GM12872 (cell line): ENCODE measurements around the gene VPS13D.

Source experiments
- TF ChIP-seq, protein P1 (sequence below): IDR thresholded peaks from 3 replicates; pipeline ENCODE4 v1.5.1; 2011; ENCODE audit warnings: low read depth, mild to moderate bottlenecking, low read length, moderate library complexity; ENCODE audit not compliant: insufficient read depth

Gene VPS13D

DNA sequence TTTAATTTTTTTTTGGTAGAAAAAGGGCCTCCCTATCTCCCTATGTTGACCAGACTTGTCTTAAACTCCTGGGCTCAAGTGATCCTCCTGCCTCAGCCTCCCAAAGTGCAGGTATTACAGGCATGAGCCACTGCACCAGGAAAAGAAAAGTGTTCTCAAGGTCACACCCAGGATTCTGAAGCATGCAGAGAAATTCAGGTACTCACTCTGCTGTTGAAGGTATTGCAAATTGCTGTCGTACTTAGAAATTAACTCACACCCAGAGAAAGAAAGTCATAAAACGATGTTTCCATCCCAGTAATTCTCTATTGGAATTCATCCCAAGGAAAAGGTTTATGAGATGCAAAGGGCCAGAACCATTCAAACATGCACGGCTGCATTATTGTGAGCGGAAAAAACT is 314.5 kb downstream of the VPS13D start:
- TF ChIP-seq, protein P1, sequence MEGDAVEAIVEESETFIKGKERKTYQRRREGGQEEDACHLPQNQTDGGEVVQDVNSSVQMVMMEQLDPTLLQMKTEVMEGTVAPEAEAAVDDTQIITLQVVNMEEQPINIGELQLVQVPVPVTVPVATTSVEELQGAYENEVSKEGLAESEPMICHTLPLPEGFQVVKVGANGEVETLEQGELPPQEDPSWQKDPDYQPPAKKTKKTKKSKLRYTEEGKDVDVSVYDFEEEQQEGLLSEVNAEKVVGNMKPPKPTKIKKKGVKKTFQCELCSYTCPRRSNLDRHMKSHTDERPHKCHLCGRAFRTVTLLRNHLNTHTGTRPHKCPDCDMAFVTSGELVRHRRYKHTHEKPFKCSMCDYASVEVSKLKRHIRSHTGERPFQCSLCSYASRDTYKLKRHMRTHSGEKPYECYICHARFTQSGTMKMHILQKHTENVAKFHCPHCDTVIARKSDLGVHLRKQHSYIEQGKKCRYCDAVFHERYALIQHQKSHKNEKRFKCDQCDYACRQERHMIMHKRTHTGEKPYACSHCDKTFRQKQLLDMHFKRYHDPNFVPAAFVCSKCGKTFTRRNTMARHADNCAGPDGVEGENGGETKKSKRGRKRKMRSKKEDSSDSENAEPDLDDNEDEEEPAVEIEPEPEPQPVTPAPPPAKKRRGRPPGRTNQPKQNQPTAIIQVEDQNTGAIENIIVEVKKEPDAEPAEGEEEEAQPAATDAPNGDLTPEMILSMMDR, result no peak

DNA sequence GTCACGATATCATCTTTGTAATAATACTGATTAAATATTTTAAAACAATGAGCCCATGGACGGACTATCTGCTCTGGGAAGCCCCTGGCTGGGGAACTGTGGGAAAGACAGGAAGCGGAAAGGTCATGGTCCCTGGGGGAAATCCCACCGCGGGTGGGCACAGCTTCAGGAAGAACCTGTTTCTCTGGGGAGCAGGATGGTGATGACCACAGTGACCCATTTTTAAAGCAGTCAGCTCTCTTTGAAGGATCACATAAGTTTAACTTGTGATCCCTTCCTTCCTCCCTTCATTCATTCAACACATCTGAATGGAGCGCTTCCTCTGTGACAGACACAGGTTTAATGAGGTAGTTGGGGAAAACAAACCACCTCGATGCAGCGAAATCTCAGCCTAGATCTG is 315.2 kb downstream of the VPS13D start:
- TF ChIP-seq, protein P1, result no peak

DNA sequence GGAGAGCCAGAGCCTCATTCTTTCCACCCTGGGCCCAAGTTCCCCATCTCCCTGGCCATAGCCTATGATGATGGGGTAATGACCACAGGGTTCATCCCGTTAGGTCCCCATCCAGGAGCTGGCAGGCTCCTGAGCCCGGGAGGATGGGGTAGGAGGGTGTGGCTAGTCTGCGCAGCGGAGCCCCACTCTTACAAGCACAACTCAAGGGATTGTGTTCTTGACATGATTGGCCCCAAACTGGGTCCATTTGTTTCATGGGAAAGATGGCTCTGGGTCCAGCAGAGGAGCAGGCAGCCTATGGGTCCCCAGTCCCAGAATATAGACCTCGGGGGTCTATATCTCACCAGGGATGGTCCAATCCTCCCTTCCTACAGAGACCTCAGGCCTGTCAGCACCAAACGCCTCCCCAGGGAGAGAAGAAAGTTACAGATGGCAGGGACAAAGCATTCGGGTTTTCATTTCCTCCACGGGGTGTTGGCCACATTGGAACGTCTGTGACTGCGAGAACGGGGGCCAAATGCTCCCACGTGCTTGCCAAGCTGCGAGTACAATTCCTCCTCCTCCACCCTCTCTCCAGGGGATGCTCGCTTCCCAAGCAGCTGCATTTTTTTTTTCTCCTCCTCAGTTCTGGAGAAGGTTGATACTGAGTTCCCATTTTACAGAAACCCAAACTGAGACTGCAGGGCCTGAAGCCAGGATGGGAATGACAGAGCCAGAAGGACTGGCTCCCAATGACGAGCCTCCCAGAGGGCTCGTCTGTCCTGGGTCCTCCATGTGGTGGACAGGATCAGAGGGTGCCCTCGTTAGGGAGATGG is 317.1 kb downstream of the VPS13D start:
- TF ChIP-seq, protein P1, result no peak

DNA sequence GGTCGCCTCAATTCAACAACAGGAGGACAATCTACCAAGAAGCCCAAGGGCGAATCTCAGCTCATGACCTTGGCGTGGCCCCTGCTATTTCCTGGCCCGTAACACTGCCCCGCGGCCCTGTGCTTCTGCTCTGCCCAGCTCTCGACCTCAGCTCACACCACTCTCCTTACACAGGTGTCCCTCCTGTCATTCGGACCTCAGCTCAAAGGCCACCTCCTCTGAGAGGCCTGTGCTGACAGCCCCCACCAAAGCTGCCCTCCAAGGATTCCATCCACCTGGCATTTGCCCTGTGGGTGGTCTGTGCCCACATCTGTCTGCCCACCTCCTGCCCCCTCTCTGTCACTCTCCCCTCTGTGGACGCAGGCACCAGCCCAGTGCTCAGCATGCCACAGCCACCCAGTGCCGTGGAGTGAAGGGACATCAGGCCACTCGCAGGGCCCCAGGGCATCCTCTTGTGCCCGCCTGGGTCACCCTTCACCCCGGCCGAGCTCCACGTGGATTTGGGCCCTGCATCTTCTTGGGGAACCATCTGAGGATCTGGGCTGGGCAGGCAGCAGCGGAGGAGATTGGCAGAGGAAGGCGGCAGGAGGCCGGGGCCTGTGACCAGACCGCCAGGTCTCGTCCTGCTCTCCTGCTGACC is 317.9 kb downstream of the VPS13D start:
- TF ChIP-seq, protein P1, result no peak

DNA sequence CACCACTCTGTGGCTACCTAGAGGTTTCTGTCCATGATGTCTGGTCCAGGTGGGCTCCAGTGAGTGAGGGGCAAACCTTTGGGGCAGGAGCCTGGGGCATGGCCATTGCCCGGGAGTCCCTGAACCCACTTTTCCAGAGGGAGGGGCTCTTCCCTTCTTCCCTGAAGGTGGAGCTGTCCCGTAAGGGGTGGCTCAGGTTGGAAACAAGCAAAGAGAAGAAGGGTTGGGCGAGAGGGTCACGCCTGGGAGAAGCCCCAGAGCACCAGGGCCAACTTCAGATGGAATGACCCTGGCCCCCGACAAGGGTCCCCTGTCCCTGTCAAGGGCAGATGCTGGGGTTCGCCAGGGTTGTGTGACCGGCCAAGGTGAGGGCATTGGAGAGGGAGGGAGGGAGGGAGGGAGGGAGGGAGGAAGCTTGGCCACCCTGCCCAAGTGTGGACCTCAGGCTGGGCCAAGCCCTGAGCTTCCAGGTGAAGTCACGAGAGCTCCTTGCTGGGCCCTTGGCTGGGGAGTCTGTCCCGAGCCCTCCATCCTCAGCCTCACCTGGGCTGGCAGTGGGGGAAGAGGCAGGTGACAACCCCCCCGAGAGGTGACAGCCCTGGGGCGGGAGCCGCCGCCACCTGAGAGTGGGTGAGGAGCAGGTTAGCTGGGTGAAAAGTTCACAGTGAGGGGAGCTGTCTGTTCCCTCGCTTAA is 318.6 kb downstream of the VPS13D start:
- TF ChIP-seq, protein P1, result no peak

DNA sequence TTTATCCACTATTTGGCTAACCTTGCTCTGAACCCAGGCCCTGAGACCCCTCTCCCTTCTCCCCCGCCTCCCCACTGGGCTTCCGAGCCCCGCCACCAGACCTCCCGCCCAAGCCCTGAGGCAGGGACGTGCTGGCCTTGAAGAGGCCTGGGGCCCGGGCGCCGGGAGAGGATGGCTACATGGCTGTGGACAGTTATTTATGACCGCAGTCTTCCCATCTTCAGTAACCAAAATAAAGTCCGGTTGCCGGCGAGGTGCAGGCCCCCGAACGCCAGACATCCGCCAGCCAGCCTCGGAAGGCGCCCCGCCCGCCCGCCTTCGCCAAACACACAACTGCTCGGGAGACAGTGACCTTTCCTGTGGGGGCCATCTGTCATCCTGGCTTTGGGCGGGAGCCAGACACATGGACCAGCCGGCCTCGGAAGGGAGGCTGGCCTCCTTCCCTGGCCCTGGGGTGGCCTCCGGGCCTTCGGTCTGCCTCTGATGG is 319.2 kb downstream of the VPS13D start:
- TF ChIP-seq, protein P1, result no peak
